GM21447 (cell line): ENCODE data around the gene KATNA1.
"Not testable (repeated sequence)": the region's sequence is repeated elsewhere in the genome, so short reads cannot be mapped to it uniquely, and the experiment has no call there.

Experiments used
- ATAC-seq: cut with Tn5 transposase; IDR thresholded peaks from one replicate; pipeline ENCODE4 v1.9.1; 2021; ENCODE audit not compliant: unreplicated experiment

The KATNA1 gene

GRCh38 chr6:149648148-149649145 is at the start of gene KATNA1:
KATNA1 (minus strand) TSS chr6:149648714; CDS start chr6:149638547, 10,167 bp downstream.
- peak; percentile 84 for ATAC-seq

GRCh38 chr6:149698175-149698574 is 49.7 kb upstream of the KATNA1 start:
- no peak for ATAC-seq

- no peak for ATAC-seq
Measured at GRCh38 chr6:149696901-149697300, 48.4 kb upstream of the KATNA1 start.

- no peak for ATAC-seq
Measured at GRCh38 chr6:149694921-149695320, 46.4 kb upstream of the KATNA1 start.

- ATAC-seq, result no peak
Measured at GRCh38 chr6:149691201-149691600, 42.7 kb upstream of the KATNA1 start.

- ATAC-seq, result no peak
Measured at GRCh38 chr6:149686230-149686629, 37.7 kb upstream of the KATNA1 start.

- no peak for ATAC-seq
Measured at GRCh38 chr6:149683256-149683859, 34.8 kb upstream of the KATNA1 start.

- ATAC-seq, result not testable (repeated sequence)
Measured at GRCh38 chr6:149681845-149682244, 33.3 kb upstream of the KATNA1 start.

- ATAC-seq, result no peak
Measured at GRCh38 chr6:149681209-149681608, 32.7 kb upstream of the KATNA1 start.

GRCh38 chr6:149680503-149680902 is 32.0 kb upstream of the KATNA1 start:
- ATAC-seq, result no peak

GRCh38 chr6:149672265-149672664 is 23.8 kb upstream of the KATNA1 start:
- not testable (repeated sequence) for ATAC-seq

- no peak for ATAC-seq
Measured at GRCh38 chr6:149660028-149660427, 11.5 kb upstream of the KATNA1 start.

- ATAC-seq, result no peak
Measured at GRCh38 chr6:149657441-149657840, 8.9 kb upstream of the KATNA1 start.

GRCh38 chr6:149651056-149651455 is 2.5 kb upstream of the KATNA1 start:
- ATAC-seq, result no peak

GRCh38 chr6:149646599-149646998 is 1.9 kb downstream of the KATNA1 start:
- ATAC-seq, result no peak

- no peak for ATAC-seq
Measured at GRCh38 chr6:149642829-149643580, 5.5 kb downstream of the KATNA1 start.

- no peak for ATAC-seq
Measured at GRCh38 chr6:149636124-149636523, 12.4 kb downstream of the KATNA1 start.

- no peak for ATAC-seq
Measured at GRCh38 chr6:149634315-149634714, 14.2 kb downstream of the KATNA1 start.

- peak; percentile 82 for ATAC-seq
Measured at GRCh38 chr6:149628875-149629510, 19.5 kb downstream of the KATNA1 start.

GRCh38 chr6:149627672-149628071 is 20.8 kb downstream of the KATNA1 start:
- ATAC-seq, result no peak

GRCh38 chr6:149615805-149616204 is 32.7 kb downstream of the KATNA1 start:
- ATAC-seq, result no peak
